Central memory CD8-positive, alpha-beta T cell (primary cell): ENCODE measurements around the gene TEDDM1.
"Not testable (repeated sequence)": the region's sequence is repeated elsewhere in the genome, so short reads cannot be mapped to it uniquely, and the experiment has no call there.

Experiments
- ATAC-seq: fragments of 150-1000 bp; cut with Tn5 transposase; replicated peaks from 2 replicates; pipeline ENCODE4 v1.10.0; 2022; ENCODE audit warnings: mild to moderate bottlenecking, moderate FRiP score, moderate number of reproducible peaks; ENCODE audit not compliant: poor library complexity, severe bottlenecking; ENCODE audit errors: extremely low read depth
- DNase-seq, 2 donors: peaks; one replicate each; pipeline ENCODE4 v3.0.0; 2021; ENCODE audit warnings: low spot score in 2 of 2
- H3K27ac Mint-ChIP-seq: one replicate; pipeline ENCODE4 v1.8.0; 2022; ENCODE audit warnings: low read depth, mild to moderate bottlenecking, moderate library complexity, mixed read lengths
- H3K27me3 Mint-ChIP-seq: one replicate; pipeline ENCODE4 v1.8.0; 2022; ENCODE audit warnings: mixed read lengths
- H3K36me3 Mint-ChIP-seq: one replicate; pipeline ENCODE4 v1.8.0; 2022; ENCODE audit warnings: mild to moderate bottlenecking, moderate library complexity, mixed read lengths; ENCODE audit not compliant: insufficient read depth
- H3K4me1 Mint-ChIP-seq: one replicate; pipeline ENCODE4 v1.8.0; 2022; ENCODE audit warnings: mixed read lengths
- H3K4me3 Mint-ChIP-seq: one replicate; pipeline ENCODE4 v1.8.0; 2022; ENCODE audit warnings: mild to moderate bottlenecking, moderate library complexity, mixed read lengths
- H3K9me3 Mint-ChIP-seq: one replicate; pipeline ENCODE4 v1.8.0; 2022; ENCODE audit warnings: mixed read lengths

Gene TEDDM1

DNA sequence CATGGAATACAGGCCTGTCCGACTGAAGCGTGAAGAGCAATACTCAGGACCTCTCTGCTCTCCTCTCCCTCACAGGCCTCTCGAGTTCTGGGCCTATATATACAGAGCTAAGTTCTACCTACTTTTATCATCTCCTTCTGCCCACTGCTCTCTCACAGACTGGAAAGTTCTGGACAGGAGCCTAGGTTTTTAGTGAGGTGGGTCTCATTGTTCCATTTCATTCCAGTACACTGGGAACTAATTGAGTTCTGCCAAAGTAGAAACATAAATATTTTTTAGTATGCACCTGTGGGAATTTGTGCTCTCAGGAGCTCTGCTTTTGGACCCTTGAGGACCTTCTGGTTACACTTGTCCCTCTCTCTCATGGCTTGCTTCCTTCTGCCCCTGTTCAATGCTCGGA lies at the start of gene TEDDM1:
Gene TEDDM1 (minus strand): TSS at position 101 of the 400 bp plus-strand sequence. CDS start 182 bp downstream, outside the sequence.
- Mint-ChIP-seq H3K27ac (no peak within 1 kb of the TSS), H3K36me3 (no peaks in the 10 kb centered on the region), H3K4me1 (peaks cover 7% of the 10 kb centered on the region), H3K4me3 (no peak within 1 kb of the TSS), H3K27me3 (peaks cover 5% of the 10 kb centered on the region), H3K9me3 (peaks cover 3% of the 10 kb centered on the region)
- ATAC-seq, result no peak
- no peak for DNase-seq

DNA sequence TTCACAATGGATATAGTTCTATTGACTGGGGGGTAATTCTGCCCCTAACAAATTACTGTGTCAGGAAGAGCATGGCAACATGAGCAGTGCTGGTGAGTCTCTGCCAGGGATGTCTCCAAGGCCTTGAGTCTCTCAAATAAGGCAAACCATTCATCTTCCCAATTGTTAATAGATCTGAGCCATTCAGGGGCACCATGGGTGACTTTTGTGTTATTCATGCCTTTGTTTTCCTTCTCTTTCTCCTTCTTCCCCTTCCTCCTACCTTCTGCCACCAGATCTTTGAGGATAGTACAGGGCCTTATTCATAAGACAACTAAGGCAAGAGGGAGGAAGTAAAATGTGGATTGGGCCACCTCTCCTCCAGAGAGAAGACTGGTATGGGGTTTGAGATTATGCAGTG lies 49.6 kb upstream of the TEDDM1 start, which contains the start of gene RGSL1:
Gene RGSL1 (plus strand): TSS at position 60 of the 400 bp plus-strand sequence. CDS start 20 bp downstream, at position 80.
- DNase-seq (no peak), ATAC-seq (no peak)
- peaks cover 6% of the 10 kb centered on the region for H3K4me1 Mint-ChIP-seq
- H3K27me3 Mint-ChIP-seq, result peaks cover 22% of the 10 kb centered on the region
- no peaks in the 10 kb centered on the region for H3K36me3 Mint-ChIP-seq
- H3K4me3 Mint-ChIP-seq, result no peak within 1 kb of the TSS
- no peak within 1 kb of the TSS for H3K27ac Mint-ChIP-seq
- no peaks in the 10 kb centered on the region for H3K9me3 Mint-ChIP-seq

- Mint-ChIP-seq H3K9me3 (no peaks in the 10 kb centered on the region), H3K27me3 (no peaks in the 10 kb centered on the region), H3K27ac (no peak overlapping the region), H3K36me3 (no peaks in the 10 kb centered on the region), H3K4me1 (peaks cover 6% of the 10 kb centered on the region), H3K4me3 (no peak overlapping the region)
- ATAC-seq (no peak), DNase-seq (no peak)
These were observed 47.2 kb upstream of the TEDDM1 start for GRCh38 chr1:182447660-182448059.

GRCh38 chr1:182447124-182447523 lies 46.7 kb upstream of the TEDDM1 start:
- not testable (repeated sequence) for ATAC-seq, H3K9me3 Mint-ChIP-seq, H3K27me3 Mint-ChIP-seq, DNase-seq, H3K27ac Mint-ChIP-seq, H3K4me1 Mint-ChIP-seq, H3K4me3 Mint-ChIP-seq, H3K36me3 Mint-ChIP-seq

DNA sequence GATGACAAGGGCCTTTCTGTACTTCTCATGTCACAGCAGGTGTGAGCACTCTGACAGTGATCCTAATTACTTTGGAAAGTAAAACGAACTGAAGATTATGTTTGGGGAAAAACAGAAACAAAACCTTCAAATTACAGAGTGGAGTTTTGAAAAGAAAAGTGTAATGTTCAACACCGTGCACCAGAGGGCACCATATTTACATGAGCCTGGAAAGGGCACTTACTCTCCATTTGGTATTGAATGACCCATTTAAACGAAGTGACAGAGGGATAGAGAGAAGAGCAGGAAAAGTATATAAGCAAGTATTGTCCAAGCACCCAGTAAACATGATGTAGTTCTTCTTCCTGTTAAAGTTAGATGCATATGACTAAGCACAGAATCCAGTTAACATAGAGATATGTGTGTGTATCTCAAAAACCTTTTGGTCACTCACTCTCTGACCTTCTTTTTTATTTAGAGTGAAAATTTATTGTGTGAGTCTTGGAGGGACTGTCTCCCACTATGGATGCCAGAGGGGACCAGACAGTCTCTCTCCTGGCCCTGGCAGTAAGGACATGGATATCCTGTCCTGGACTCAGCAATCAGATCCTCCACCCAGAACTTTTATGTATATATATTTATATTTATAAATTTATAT lies 45.7 kb upstream of the TEDDM1 start:
- ATAC-seq (no peak), DNase-seq (no peak)
- no peaks in the 10 kb centered on the region for H3K27me3 Mint-ChIP-seq
- H3K9me3 Mint-ChIP-seq, result no peaks in the 10 kb centered on the region
- H3K4me3 Mint-ChIP-seq, result no peak overlapping the region
- no peak overlapping the region for H3K27ac Mint-ChIP-seq
- H3K4me1 Mint-ChIP-seq, result peaks cover 6% of the 10 kb centered on the region
- H3K36me3 Mint-ChIP-seq, result no peaks in the 10 kb centered on the region

- no peaks in the 10 kb centered on the region for H3K27me3 Mint-ChIP-seq
- DNase-seq (no peak), ATAC-seq (no peak)
- H3K36me3 Mint-ChIP-seq, result no peaks in the 10 kb centered on the region
- no peak overlapping the region for H3K4me3 Mint-ChIP-seq
- no peaks in the 10 kb centered on the region for H3K9me3 Mint-ChIP-seq
- peaks cover 6% of the 10 kb centered on the region for H3K4me1 Mint-ChIP-seq
- no peak overlapping the region for H3K27ac Mint-ChIP-seq
These were observed 44.0 kb upstream of the TEDDM1 start for GRCh38 chr1:182444497-182444896.

GRCh38 chr1:182442333-182442732 lies 41.9 kb upstream of the TEDDM1 start:
- H3K27me3 Mint-ChIP-seq, result no peaks in the 10 kb centered on the region
- no peak overlapping the region for H3K27ac Mint-ChIP-seq
- peaks cover 6% of the 10 kb centered on the region for H3K4me1 Mint-ChIP-seq
- ATAC-seq (no peak), DNase-seq (no peak)
- H3K9me3 Mint-ChIP-seq, result peaks cover 10% of the 10 kb centered on the region
- H3K36me3 Mint-ChIP-seq, result no peaks in the 10 kb centered on the region
- H3K4me3 Mint-ChIP-seq, result no peak overlapping the region

DNA sequence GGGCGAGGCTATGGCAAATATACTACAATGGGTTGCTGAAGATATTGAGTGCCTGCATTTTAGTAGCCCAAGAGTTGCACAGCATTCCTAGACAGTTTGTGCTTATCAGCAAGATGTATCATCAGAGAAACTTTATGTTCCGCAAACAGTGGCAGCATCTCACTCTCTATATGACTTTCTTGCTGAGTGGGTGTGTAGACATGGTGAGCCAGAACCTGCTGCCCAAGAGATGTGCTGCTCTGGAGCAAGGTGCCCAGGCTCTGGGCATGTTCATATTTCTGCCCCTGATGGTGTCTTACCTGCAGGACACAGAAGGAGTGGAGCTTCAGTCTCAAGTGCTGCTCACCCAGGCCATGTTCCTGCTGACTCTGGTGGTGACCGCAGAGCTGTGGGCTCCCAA lies 41.3 kb upstream of the TEDDM1 start:
- peaks cover 10% of the 10 kb centered on the region for H3K9me3 Mint-ChIP-seq
- DNase-seq (no peak), ATAC-seq (no peak)
- H3K4me1 Mint-ChIP-seq, result peaks cover 6% of the 10 kb centered on the region
- no peak overlapping the region for H3K27ac Mint-ChIP-seq
- no peaks in the 10 kb centered on the region for H3K36me3 Mint-ChIP-seq
- no peaks in the 10 kb centered on the region for H3K27me3 Mint-ChIP-seq
- no peak overlapping the region for H3K4me3 Mint-ChIP-seq

DNA sequence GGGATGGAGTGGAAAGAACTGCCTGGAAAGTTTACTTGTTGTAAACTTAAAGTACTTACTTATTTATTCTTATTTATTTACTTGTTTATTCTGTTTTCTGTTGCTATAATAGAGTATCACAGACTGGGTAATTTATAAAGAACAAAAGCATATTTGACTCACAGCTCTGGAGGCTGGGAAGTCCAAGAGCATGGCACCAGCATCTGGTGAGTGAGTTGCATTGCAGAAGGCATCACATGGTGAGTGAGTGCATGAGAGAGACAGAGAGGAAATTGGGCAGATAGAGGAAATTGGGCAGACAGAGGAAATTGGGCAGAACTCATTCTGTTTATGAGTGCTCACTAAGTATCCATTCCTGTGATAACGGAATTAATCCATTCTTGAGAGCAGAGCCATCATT lies 37.9 kb upstream of the TEDDM1 start:
- H3K27ac Mint-ChIP-seq, result no peak overlapping the region

GRCh38 chr1:182433580-182433979 lies 33.1 kb upstream of the TEDDM1 start:
- ATAC-seq (no peak), DNase-seq (no peak)
- peaks cover 15% of the 10 kb centered on the region for H3K4me1 Mint-ChIP-seq
- H3K27me3 Mint-ChIP-seq, result no peaks in the 10 kb centered on the region
- peaks cover 2% of the 10 kb centered on the region for H3K36me3 Mint-ChIP-seq
- no peak overlapping the region for H3K4me3 Mint-ChIP-seq
- H3K9me3 Mint-ChIP-seq, result peaks cover 10% of the 10 kb centered on the region
- H3K27ac Mint-ChIP-seq, result no peak overlapping the region

More for the DNA sequence above, 37.9 kb upstream of the TEDDM1 start:
- ATAC-seq (no peak), DNase-seq (no peak)
- Mint-ChIP-seq H3K9me3 (peaks cover 10% of the 10 kb centered on the region), H3K4me3 (no peak overlapping the region), H3K36me3 (no peaks in the 10 kb centered on the region), H3K4me1 (no peaks in the 10 kb centered on the region), H3K27me3 (no peaks in the 10 kb centered on the region)

- peak overlapping the region; percentile 65 for H3K27ac Mint-ChIP-seq
- ATAC-seq (no peak), DNase-seq (no peak)
- H3K36me3 Mint-ChIP-seq, result peaks cover 2% of the 10 kb centered on the region
- H3K4me3 Mint-ChIP-seq, result no peak overlapping the region
- no peaks in the 10 kb centered on the region for H3K27me3 Mint-ChIP-seq
- H3K9me3 Mint-ChIP-seq, result no peaks in the 10 kb centered on the region
- peaks cover 31% of the 10 kb centered on the region for H3K4me1 Mint-ChIP-seq
These were observed 30.8 kb upstream of the TEDDM1 start for GRCh38 chr1:182431278-182431677.

DNA sequence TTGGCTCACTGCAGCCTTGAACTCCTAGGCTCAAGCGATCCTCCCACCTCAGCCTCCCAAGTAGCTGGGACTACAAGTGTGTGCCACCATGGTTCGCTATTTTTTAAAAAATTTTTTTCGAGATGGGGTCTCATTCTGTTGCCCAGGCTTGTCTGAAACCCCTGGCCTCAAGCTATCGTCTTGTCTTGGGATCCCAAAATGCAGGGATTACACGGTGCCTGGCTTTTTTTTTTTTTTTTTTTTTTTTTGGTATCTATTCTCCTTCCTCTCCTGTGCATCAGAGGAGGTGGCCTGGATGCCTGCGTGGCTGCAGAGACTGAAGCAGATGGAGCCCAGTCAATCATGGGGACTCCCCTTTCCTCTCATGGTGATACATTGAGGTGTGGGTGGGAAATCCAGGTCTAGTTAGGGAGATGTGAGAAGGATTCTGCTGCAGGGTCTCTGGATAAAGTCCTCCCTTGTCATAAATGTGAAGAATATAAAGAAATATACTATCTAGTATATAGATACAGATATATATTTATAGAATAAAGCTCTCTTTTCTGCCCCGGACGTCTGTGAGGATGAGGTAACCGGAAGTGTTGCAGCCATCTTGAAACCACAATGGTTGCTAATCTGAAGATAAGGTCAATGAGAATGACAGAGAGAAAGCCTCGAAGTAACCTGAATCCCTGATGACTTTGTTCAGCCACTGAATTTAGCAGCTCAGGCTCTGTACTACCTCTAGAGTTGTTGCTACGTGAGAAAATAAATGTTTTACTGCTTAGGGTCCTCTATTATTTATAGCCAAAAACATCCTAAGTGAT lies 30.0 kb upstream of the TEDDM1 start:
- peak in 1 of 2 donors; percentile 29 for DNase-seq
- peak; percentile 88 for ATAC-seq
- Mint-ChIP-seq H3K27ac (peak overlapping the region; percentile 65), H3K4me1 (peaks cover 35% of the 10 kb centered on the region), H3K9me3 (no peaks in the 10 kb centered on the region), H3K4me3 (peak overlapping the region; percentile 7), H3K27me3 (no peaks in the 10 kb centered on the region), H3K36me3 (peaks cover 3% of the 10 kb centered on the region)

GRCh38 chr1:182428043-182428442 lies 27.6 kb upstream of the TEDDM1 start:
- DNase-seq, result no peak
- Mint-ChIP-seq H3K27ac (no peak overlapping the region), H3K4me3 (no peak overlapping the region), H3K36me3 (peaks cover 5% of the 10 kb centered on the region), H3K4me1 (peaks cover 35% of the 10 kb centered on the region), H3K9me3 (no peaks in the 10 kb centered on the region), H3K27me3 (no peaks in the 10 kb centered on the region)
- no peak for ATAC-seq
